IPS-15b (cell line): ENCODE results near the gene B3GALT2.

ENCODE experiments used
- H3K27me3 ChIP-seq: one replicate; pipeline ENCODE4 v1.6.1; 2013; ENCODE audit warnings: low read length; ENCODE audit not compliant: control insufficient read depth, insufficient read depth
- H3K36me3 ChIP-seq: one replicate; pipeline ENCODE4 v1.6.1; 2013; ENCODE audit warnings: low read length; ENCODE audit not compliant: control insufficient read depth, insufficient read depth
- H3K4me1 ChIP-seq: one replicate; pipeline ENCODE4 v1.6.1; 2013; ENCODE audit warnings: mild to moderate bottlenecking, low read length; ENCODE audit not compliant: control insufficient read depth, insufficient read depth
- H3K4me3 ChIP-seq: one replicate; pipeline ENCODE4 v1.5.1; 2013; ENCODE audit warnings: low read depth, low read length
- H3K9ac ChIP-seq: one replicate; pipeline ENCODE4 v1.6.1; 2013; ENCODE audit warnings: low read depth, mild to moderate bottlenecking, low read length
- H3K9me3 ChIP-seq: one replicate; pipeline ENCODE4 v1.6.1; 2013; ENCODE audit warnings: mild to moderate bottlenecking, low read length; ENCODE audit not compliant: control insufficient read depth, insufficient read depth

B3GALT2 gene

DNA sequence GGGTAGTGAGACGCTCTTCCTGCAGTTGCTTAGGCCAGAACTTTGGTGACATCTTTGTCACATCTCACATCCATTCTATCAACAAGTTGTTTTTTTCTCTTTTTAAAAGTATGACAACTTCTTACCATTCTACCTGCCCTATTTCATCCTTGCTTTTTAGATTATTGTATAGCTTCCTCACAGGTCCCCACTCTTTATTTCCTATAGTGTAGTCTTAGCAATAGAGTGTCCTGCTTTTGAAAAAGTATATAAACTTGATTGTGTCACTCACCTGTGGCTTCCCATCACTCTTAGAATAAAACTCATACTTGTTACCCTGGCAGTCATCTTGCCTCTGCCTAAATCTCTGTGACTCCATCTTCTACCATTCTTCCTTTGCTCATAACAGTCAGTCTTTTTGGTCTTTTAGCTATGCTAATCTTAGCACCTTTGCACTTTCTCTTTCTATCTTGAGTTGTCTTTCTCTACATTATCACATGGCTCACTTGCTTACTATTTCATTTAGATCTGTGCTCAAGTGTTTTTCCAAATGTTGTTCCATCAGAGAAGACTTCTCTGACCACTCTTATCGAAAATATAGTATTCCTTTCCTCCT, 55.0 kb downstream of the B3GALT2 start:
- Histone ChIP-seq H3K9ac (no peak overlapping the region), H3K9me3 (no peaks in the 10 kb centered on the region), H3K36me3 (peaks cover 23% of the 10 kb centered on the region)

More for the DNA sequence above, 55.0 kb downstream of the B3GALT2 start:
- Histone ChIP-seq H3K4me3 (no peak overlapping the region), H3K4me1 (no peaks in the 10 kb centered on the region), H3K27me3 (no peaks in the 10 kb centered on the region)
